OCI-LY1 (cell line): ENCODE data around the gene PLEKHA8.

Experiments used
- CTCF ChIP-seq: fragments of 200-600 bp; sonication (generic), shearing (Covaris generic); IDR thresholded peaks from 2 replicates; pipeline ENCODE4 v1.5.1; 2017; ENCODE audit warnings: mild to moderate bottlenecking, antibody characterized with exemption, low read length, moderate library complexity, mixed read lengths
- EZH2 ChIP-seq: fragments of 200-600 bp; sonication (generic), shearing (Covaris generic); IDR thresholded peaks from 2 replicates; pipeline ENCODE4 v1.8.0; 2017; ENCODE audit warnings: borderline replicate concordance, mixed run types, mild to moderate bottlenecking, antibody characterized with exemption, low read length, moderate library complexity, mixed read lengths

DNA sequence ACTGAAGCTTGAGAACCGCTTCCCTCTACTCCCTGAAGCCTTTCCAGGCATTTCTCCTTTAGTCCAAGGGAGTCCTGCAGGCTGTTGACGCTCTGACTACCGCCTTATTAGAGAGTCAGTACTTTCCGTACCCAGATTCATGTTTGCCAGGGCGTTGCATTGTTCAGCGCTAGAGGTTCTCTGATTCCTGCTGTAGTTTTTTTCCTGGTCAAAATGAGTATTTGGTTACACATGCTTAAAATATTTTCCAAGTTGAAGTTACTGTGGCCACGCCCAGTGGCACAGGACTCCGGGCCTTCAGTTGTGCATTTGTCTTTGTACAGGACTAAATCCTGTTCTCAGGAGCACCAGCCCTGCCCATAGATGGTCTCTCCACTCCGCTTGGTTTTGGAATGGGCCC is 114.5 kb downstream of the PLEKHA8 start:
- no peak for TF ChIP-seq CTCF
- no peak for TF ChIP-seq EZH2
